AG04449 (cell line): ENCODE results near the gene RNF175.
"Not testable (repeated sequence)": the region's sequence is repeated elsewhere in the genome, so short reads cannot be mapped to it uniquely, and the experiment has no call there.

Experiments
- CTCF ChIA-PET: fragments of 350-600 bp; formaldehyde crosslinking; extraction: SDS; loops from one replicate; lab custom pipeline; 2021; ENCODE audit warnings: antibody characterized with exemption; lab: Yijun Ruan, JAX
- POLR2A ChIA-PET: fragments of 400-600, 350-600 bp; formaldehyde crosslinking; extraction: SDS; loops from one replicate; lab custom pipeline; 2020; ENCODE audit warnings: antibody characterized with exemption, inconsistent platforms; lab: Yijun Ruan, JAX
- DNase-seq: peaks from one replicate; pipeline ENCODE4 v3.0.0-alpha.2; 2010; ENCODE audit warnings: low read depth, low spot score
- H3K4me3 ChIP-seq: 2 replicates; pipeline ENCODE4 v1.5.1; 2011; ENCODE audit warnings: low read depth, mild to moderate bottlenecking, control low read depth, low read length
- CTCF ChIP-seq: IDR thresholded peaks from one replicate; pipeline ENCODE4 v1.5.1; 2011; ENCODE audit warnings: mild to moderate bottlenecking, moderate library complexity, low read length, control low read depth, inconsistent platforms; ENCODE audit not compliant: insufficient read depth; ENCODE audit errors: missing control alignments

RNF175 gene

GRCh38 chr4:153669838-153670237 is 90.0 kb downstream of the RNF175 start:
- no peak for TF ChIP-seq CTCF
- ChIA-PET CTCF (interaction anchor here (0.8 to 1.0 kb wide), 2 partner anchors 9 to 27 kb away, joined by 3 read pairs; no protein-coding TSS in a partner anchor), POLR2A (no interaction called here)
- DNase-seq: no peak
- no peak overlapping the region for H3K4me3 ChIP-seq

GRCh38 chr4:153668647-153669046 is 91.2 kb downstream of the RNF175 start:
- ChIA-PET CTCF (no interaction called here), POLR2A (no interaction called here)
- no peak for DNase-seq
- no peak for TF ChIP-seq CTCF
- H3K4me3 ChIP-seq: no peak overlapping the region

- CTCF ChIA-PET, H3K4me3 ChIP-seq, DNase-seq, POLR2A ChIA-PET: not testable (repeated sequence)
Observed at GRCh38 chr4:153666505-153666904, 93.3 kb downstream of the RNF175 start.

GRCh38 chr4:153663667-153664066 is 96.2 kb downstream of the RNF175 start:
- POLR2A ChIA-PET: no interaction called here
- no peak for TF ChIP-seq CTCF
- DNase-seq: no peak
- CTCF ChIA-PET: no interaction called here
- no peak overlapping the region for H3K4me3 ChIP-seq

- POLR2A ChIA-PET: no interaction called here
- CTCF ChIA-PET: no interaction called here
- H3K4me3 ChIP-seq: no peak overlapping the region
- no peak for TF ChIP-seq CTCF
- no peak for DNase-seq
Observed at GRCh38 chr4:153661908-153662307, 97.9 kb downstream of the RNF175 start.

GRCh38 chr4:153661215-153661822 is 98.5 kb downstream of the RNF175 start:
- TF ChIP-seq CTCF: no peak
- H3K4me3 ChIP-seq: no peak overlapping the region
- ChIA-PET POLR2A (no interaction called here), CTCF (no interaction called here)
- no peak for DNase-seq
